Urothelium cell line (cell line): ENCODE measurements around the gene ADAMTS17.

ENCODE experiments used
- DNase-seq: peaks from one replicate; pipeline ENCODE4 v3.0.0; 2011; ENCODE audit warnings: low spot score, mixed read lengths
- FAIRE-seq: peaks from 2 replicates; lab custom pipeline; 2011; peaks lifted over from hg19 to GRCh38; lab: Jason Lieb, UNC

The ADAMTS17 gene

DNA sequence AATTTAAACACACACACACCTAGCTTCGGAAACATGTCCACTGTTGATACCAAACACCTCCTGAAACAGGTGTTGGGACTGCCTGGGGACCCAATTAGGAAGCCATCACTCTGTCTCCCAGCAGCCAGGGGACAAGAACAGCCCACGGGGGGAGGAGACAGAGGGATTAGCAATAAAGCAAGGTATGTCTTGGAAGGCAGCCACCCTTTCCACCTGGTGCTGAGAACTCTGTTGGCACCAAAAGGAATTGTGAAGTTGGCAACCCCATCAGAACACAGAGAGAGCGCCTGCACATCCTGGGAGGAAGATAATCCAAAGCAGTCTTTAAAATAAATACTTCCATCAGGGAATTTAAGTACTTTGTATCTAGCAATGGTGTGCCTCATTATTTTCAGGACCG, 111.0 kb downstream of the ADAMTS17 start:
- DNase-seq (no peak), FAIRE-seq (no peak)

DNA sequence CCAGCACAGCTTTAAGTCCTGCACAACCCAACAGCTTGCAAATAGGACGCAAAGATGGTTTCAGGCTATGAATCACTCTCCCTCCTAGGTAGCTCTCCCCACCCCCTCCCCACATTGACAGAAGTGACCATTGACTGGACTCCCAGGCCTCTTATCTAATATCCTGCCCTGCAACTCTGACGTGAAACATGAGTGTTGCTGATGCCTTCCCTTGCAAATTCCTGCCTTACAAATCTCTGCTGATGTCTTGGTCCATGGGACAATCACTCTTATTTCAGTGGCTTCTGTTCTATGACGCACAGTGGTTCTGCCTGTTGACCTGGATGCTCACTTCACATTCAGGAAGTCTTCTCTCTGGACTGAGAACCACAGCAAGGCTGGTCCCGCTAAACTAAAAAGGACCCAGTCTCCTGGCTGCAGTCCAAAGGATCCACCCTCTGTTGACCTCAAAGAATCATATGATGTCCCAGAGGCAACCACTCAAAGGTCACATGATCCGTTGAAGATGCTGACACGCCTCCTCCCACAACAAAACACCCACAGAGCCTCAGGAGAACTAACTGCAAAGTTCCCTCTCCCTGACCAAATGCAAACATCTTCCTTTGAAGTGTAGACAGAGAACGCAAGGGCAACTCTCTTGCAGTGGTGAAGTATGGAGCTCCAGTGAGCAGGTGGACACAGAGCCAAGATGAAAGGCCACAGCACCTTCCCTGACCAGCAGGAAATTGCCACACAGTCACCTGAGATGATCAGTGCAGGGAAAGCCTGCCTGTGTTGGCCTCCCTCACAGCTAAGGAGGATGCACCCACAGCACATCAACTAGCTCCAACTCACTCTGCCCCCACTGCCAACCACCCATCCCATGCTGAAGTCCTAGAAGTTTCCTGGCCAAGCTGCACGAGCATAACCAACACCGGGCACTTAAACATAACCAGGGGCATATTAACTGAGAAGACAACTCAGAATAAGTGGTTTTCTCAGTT, 112.3 kb downstream of the ADAMTS17 start:
- FAIRE-seq = no peak
- DNase-seq = no peak

GRCh38 chr15:100227781-100228180, 114.0 kb downstream of the ADAMTS17 start:
- DNase-seq = no peak
- no peak for FAIRE-seq

DNA sequence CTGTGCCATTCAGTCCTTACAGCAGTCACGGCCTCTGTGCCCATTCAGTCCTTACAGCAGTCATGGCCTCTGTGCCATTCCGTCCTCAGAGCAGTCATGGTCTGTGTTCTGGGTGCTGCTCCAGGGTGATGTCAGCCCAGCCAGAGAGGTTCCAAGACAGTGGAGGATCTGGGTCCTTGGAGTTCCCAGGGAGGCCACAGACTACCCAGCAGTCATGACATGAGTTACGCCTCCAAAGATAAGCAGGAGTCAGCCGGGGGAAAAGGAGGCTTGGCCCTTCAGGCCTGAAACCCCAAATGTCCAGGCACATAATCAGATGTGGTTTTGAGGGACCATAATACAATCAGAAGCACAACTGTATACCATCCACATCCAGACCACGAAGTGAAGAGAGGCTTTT, 115.7 kb downstream of the ADAMTS17 start:
- DNase-seq (no peak), FAIRE-seq (peak; percentile 70)

GRCh38 chr15:100224206-100225185, 117.3 kb downstream of the ADAMTS17 start:
- no peak for DNase-seq
- FAIRE-seq = no peak

DNA sequence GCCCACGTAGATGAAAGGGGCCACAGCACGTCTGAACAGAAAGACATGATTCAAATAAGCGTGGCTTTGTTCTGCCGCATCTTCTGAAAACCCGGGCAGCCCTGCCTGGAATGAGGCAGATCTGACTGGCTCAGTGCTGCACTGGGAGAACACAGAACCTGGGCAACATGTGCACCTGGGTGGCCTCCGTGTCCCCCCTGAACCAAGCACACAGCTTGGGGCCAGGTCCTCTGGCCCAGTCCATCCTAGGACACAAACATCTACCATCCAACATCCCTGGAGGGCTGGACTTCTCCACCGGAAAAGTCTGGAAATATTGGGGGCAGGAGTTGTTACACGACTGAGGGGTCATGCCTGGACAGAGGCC, 119.4 kb downstream of the ADAMTS17 start:
- no peak for DNase-seq

GRCh38 chr15:100221471-100222348, 120.1 kb downstream of the ADAMTS17 start:
- FAIRE-seq (peak; percentile 55), DNase-seq (no peak)

More for the DNA sequence above, 119.4 kb downstream of the ADAMTS17 start:
- FAIRE-seq = no peak

GRCh38 chr15:100220058-100220768, 121.6 kb downstream of the ADAMTS17 start:
- DNase-seq (no peak), FAIRE-seq (no peak)

DNA sequence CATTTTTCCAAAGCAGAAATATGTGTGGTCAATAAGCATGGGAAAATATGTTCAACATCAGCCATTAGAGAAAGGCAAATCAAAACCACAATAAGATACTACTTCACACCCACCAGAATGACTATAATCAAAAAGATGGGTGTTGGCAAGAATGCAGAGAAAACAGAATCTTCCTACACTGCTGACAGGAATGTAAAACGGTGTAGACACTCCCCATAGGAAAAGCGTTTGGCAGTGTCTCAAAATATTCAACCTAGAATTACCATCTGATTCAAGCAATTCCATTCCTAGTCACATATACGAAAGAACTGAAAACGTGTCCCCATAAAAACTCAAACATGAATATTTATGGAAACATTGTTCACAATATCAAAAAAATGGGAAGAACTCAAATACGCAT, 123.3 kb downstream of the ADAMTS17 start:
- DNase-seq = no peak
- FAIRE-seq = no peak

DNA sequence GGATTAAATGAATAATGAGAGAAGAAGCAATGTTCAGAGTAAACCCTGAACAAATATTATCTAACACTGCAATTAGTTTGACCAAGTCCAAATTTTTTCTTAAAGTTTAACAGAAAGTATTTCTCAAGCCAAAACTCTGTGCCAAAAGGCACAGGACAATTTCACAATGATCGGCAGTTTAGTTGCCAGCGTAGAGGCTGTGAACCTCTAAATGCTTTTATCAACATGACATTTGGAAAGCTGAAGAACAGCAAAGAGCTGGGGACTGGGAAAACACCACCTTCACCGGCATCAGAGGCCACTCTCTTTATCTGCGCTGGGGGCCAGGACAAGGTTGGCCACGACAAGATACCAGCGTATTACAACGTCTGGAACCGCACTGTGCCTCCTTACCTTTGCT, 125.6 kb downstream of the ADAMTS17 start:
- FAIRE-seq (no peak), DNase-seq (no peak)

DNA sequence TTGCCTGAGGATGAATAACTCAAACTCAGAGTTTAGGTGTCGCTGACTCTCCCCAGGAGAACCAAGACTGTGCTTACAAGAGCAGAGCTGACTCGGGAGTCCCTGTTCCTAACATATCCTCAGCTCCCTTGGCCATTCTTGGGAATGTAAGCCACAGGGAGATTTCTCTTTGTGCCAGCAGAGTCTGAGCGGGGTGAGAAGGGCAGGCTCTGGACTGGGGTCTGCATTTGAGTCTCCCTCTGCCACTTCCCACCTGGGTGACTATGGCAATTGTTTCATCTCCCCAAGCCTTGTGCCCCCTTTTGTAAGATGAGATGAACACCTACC, 126.0 kb downstream of the ADAMTS17 start:
- no peak for DNase-seq
- FAIRE-seq = no peak

- FAIRE-seq (no peak), DNase-seq (no peak)
These were observed 126.5 kb downstream of the ADAMTS17 start for GRCh38 chr15:100215031-100215842.

DNA sequence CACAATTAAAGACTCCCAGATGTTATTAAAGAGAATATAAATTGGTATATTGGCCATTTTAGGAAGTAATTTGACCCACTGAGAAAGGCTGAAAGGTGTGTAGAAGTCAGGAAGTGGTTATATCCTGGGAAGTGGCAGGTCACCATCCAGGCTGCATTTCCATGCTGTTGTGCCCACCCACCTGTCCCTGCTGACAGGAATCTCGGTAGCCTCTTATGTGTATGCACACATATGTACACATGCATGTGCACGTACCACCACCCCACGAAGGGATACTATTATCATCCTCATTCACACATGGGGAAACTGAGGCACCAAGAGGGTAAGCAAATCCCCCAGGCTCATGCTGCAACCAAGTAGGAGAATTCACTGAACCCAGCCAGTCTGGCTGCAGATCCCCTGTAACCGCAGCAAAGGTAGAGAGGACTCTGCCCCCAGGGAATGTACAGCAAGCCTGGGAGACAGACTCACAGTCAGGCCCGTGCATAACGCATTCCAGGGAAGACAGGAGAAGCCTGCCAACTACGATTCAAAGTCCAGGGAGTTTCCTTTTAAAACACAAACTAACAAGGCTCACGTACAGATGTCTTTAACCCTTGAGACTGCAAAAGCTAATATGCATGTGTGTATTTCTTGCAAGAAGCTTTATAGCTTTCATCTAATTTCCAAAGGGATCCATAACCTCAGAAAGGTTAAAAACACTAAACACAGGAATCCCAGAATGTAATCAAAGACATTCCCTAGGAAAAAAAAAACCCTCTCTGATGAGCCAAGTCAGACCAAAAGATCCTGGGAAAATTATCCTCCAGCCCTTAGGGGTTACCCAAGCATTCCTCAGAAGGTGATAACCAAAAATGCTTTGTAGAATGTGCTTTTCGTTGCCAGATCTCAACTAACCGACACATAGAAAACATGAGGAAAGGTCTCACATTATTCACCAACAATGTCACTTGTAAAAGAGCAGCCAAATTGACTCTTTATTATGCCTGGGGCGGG, 129.6 kb downstream of the ADAMTS17 start:
- DNase-seq (no peak), FAIRE-seq (no peak)

DNA sequence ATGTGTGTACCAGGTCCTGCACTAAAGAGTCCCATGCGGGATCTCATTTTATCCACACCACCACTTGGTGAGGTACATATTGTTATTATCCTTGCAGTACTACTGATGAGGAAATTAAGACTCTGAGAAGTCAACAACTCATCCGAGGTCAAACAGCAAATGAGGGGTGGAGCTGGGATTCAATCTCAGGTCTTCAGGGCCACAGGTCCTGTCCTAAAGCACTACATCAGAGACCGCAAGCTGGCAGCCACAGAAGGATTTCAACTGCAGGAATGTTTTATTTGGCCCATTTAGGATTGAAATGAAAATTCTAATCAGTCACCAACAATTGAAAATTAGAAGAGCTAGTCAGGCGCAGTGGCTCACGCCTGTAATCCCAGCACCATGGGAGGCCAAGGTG, 131.4 kb downstream of the ADAMTS17 start:
- FAIRE-seq (no peak), DNase-seq (no peak)

DNA sequence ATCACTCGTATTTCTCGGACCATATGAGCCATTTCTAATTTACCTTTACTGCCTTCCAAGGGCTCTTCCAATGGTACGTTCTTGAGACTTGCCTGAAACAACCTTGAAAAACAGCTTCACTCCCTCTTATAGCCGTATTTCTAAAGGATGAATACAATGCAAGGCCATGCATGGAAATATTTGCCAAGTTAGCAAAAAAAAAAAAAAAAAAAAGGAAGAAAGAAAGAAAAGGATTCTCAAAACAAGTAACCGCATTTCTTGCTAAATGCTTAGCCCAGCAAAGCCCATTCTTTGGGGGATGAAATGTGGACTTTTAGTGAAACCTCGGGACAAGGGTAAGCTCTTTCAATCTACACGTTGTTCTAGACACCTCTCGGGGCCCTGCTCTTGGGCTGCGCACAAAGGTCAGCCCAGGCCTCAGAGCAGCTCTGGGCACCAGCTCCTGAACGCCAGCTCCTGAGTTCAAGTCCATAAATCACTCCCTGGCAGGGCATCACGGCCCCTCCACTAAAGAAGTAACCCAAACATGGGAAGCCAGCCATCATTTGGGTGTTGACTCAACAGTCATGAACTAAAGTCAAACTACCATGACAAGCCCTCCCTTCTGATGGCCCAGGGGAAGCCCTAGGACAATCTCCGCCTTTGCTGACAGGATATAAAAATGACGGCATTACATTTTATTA, 132.7 kb downstream of the ADAMTS17 start:
- FAIRE-seq = no peak
- DNase-seq = no peak

DNA sequence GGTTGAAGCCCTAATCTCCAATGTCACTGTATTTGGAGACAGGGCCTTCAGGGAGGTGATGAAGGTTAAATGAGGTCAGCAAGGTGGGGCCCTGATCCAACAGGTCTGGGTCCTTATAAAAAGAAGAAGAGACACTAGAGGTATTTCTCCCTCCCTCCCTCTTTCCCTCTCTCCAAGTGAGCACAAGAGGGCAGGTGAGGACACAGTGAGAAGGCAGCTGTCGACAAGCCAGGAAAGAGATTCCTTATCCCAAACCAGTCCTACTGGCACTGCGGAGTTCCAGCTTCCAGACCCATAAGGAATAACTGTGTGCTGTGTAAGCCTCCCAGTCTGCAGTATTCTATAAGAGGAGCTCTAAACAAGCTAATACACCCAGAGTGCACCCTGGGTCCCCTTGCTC, 134.7 kb downstream of the ADAMTS17 start:
- FAIRE-seq = no peak
- DNase-seq = no peak

GRCh38 chr15:100206643-100207042, 135.1 kb downstream of the ADAMTS17 start:
- DNase-seq (no peak), FAIRE-seq (no peak)
